ENCODE data around the gene HEPN1. TPM values are rescaled to one million over a fixed set of nuclear protein-coding genes. Genes with fewer than 3 reads are reported as not detected.

The HEPN1 gene
- total and polyA plus RNA-seq, 2 donors (not counting 3 experiments of a cell fraction or from before 2014, with no cell fraction given) = not detected

- H3K4me2 ChIP-seq (ENCODE audit: insufficient read depth, low read length) = peak overlapping the region; percentile 70
- H3K36me3 ChIP-seq (ENCODE audit: control insufficient read depth in 2 of 2, extremely low read depth in 1 of 2, insufficient read depth in 2 of 2, low read length in 2 of 2) = no peaks in the 10 kb centered on the region
- H3K9ac ChIP-seq (replicated peaks; ENCODE audit: extremely low read depth, insufficient read depth, low read length) = peak overlapping the region; percentile 68
- intact Hi-C loops (cut with micrococcal nuclease) = loop anchor here (1.0 to 2.0 kb wide), 5 partner anchors 20 to 264 kb away; partner anchors contain the start of genes ROBO4 and TMEM218
- dilution Hi-C loops (cut with MboI; ENCODE audit: extremely low pct_ligation_motif_present, low sequenced_read_pairs) = no loop called here
- H3K27ac ChIP-seq (ENCODE audit: insufficient read depth, low read depth, low read length) = no peak overlapping the region
- no peaks in the 10 kb centered on the region for H4K20me1 ChIP-seq (replicated peaks; ENCODE audit: control insufficient read depth, extremely low read depth, insufficient read depth, low read length)
- TF ChIP-seq JUN (IDR thresholded peaks at IDR 0.05; ENCODE audit: borderline replicate concordance, insufficient read depth, insufficient read length, low read depth) = no peak
- TF ChIP-seq POLR2A (IDR thresholded peaks at IDR 0.05; ENCODE audit: low read depth, low read length) = peak; percentile 95
- TF ChIP-seq CTCF (IDR thresholded peaks at IDR 0.05; ENCODE audit: extremely low read depth in 1 of 2, insufficient read depth in 1 of 2, low read depth in 1 of 2, low read length in 2 of 2) = no peak
- peak; percentile 25 for TF ChIP-seq POLR2AphosphoS5 (IDR thresholded peaks at IDR 0.05; ENCODE audit: insufficient read depth, low read depth, low read length)
- no peaks in the 10 kb centered on the region for H3K9me1 ChIP-seq (replicated peaks; ENCODE audit: control insufficient read depth, extremely low read depth, insufficient read depth, low read length)
- H3K27me3 ChIP-seq (ENCODE audit: control insufficient read depth in 2 of 2, insufficient read depth in 2 of 2, low read length in 2 of 2) = peaks cover 15 to 17% of the 10 kb centered on the region in 2 experiments
- TSS peak; percentile 71 for BruUV-seq (replicated peaks)
- POLR2A ChIA-PET = interaction anchor here (0.8 to 1.4 kb wide), 10 partner anchors 10 to 234 kb away, joined by 3 to 17 read pairs (median 4); partner anchors contain the start of genes CCDC15, ROBO4 and TMEM218
- peak overlapping the region; percentile 41 to 49 (median 47) for H3K4me3 ChIP-seq (replicated peaks in 1 of 3; ENCODE audit: insufficient read depth in 1 of 3, low read depth in 1 of 3, low read length in 3 of 3)
- H2AFZ ChIP-seq (ENCODE audit: low read depth, low read length) = no peak overlapping the region
- peak; percentile 92 for FAIRE-seq
- no peaks in the 10 kb centered on the region for H3K79me2 ChIP-seq (ENCODE audit: control insufficient read depth, insufficient read depth, low read length)
- DNase-seq (ENCODE audit: low read depth, low spot score) = peak; percentile 35
- no peaks in the 10 kb centered on the region for H3K9me3 ChIP-seq (replicated peaks; ENCODE audit: control insufficient read depth, insufficient read depth, low read length)
- CTCF ChIA-PET = interaction anchor here (0.6 to 3.5 kb wide), 53 partner anchors 8 to 475 kb away, joined by 3 to 70 read pairs (median 6); partner anchors contain the start of genes CCDC15, HEPACAM, MSANTD2 and NRGN
- peaks cover 22% of the 10 kb centered on the region for H3K4me1 ChIP-seq (ENCODE audit: control insufficient read depth, extremely low read depth, insufficient read depth, low read length)
Measured at GRCh38 chr11:124876818-124877630, 42.0 kb upstream of the HEPN1 start.

Measured in endothelial cell of umbilical vein (primary cell).